NK-92 (cell line): Measurements from ENCODE around the gene NLRP6.
"Not testable (repeated sequence)": the region's sequence is repeated elsewhere in the genome, so short reads cannot be mapped to it uniquely, and the experiment has no call there.

ENCODE experiments used
- DNase-seq: peaks from one replicate; lab custom pipeline; 2025; ENCODE audit not compliant: unreplicated experiment; lab: John Stamatoyannopoulos, UW

The NLRP6 gene

GRCh38 chr11:281486-282161 is 3.4 kb downstream of the NLRP6 start:
- no peak for DNase-seq

- DNase-seq: no peak
Measured at GRCh38 chr11:282171-282570, 4.0 kb downstream of the NLRP6 start.

GRCh38 chr11:282630-283360 is 4.6 kb downstream of the NLRP6 start:
- DNase-seq: no peak

- no peak for DNase-seq
Measured at GRCh38 chr11:283405-284104, 5.3 kb downstream of the NLRP6 start.

GRCh38 chr11:284105-285020 is 6.2 kb downstream of the NLRP6 start:
- DNase-seq: no peak

GRCh38 chr11:285021-285893 is 7.0 kb downstream of the NLRP6 start:
- DNase-seq: no peak

GRCh38 chr11:285894-286220 is 7.7 kb downstream of the NLRP6 start:
- DNase-seq: no peak

GRCh38 chr11:286977-287820 is 9.0 kb downstream of the NLRP6 start:
- not testable (repeated sequence) for DNase-seq

- no peak for DNase-seq
Measured at GRCh38 chr11:287821-288477, 9.7 kb downstream of the NLRP6 start.

- DNase-seq: no peak
Measured at GRCh38 chr11:288478-289397, 10.5 kb downstream of the NLRP6 start, which contains the start of gene PGGHG. PGGHG (plus strand) TSS chr11:289126; CDS start chr11:289817, 691 bp downstream.

GRCh38 chr11:289398-289711 is 11.1 kb downstream of the NLRP6 start:
- no peak for DNase-seq

GRCh38 chr11:289712-290620 is 11.8 kb downstream of the NLRP6 start:
- no peak for DNase-seq

GRCh38 chr11:290621-291231 is 12.5 kb downstream of the NLRP6 start:
- no peak for DNase-seq

- DNase-seq: no peak
Measured at GRCh38 chr11:291281-292210, 13.3 kb downstream of the NLRP6 start.
